GM19468 (cell line): Measurements from ENCODE around the gene IL37.
"Not testable (repeated sequence)": the region's sequence is repeated elsewhere in the genome, so short reads cannot be mapped to it uniquely, and the experiment has no call there.

Source experiments
- ATAC-seq: cut with Tn5 transposase; IDR thresholded peaks from one replicate; pipeline ENCODE4 v1.9.1; 2021; ENCODE audit warnings: mild to moderate bottlenecking, moderate library complexity, moderate number of reproducible peaks; ENCODE audit not compliant: unreplicated experiment; ENCODE audit errors: extremely low read depth

Gene IL37

DNA sequence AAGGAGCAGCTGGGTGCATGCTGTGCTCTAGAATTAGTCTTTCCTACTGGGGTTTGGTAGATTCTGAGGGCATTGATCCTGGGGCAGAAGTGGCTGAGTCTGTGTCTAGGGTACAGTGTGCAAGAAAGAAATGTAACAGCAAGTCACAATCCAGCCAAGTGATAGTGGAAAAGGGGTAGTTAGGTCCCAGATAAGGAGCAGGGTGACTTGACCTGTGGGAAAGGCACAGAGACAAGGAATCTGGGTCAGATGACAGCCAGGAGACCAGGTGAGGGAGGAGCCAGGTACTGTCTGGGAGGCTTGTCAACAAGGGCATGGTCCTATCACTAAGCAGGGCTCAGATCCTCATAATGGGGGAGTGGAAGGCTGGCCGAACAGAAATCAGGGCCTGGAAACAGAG lies 8.1 kb downstream of the IL37 start:
- ATAC-seq = no peak

DNA sequence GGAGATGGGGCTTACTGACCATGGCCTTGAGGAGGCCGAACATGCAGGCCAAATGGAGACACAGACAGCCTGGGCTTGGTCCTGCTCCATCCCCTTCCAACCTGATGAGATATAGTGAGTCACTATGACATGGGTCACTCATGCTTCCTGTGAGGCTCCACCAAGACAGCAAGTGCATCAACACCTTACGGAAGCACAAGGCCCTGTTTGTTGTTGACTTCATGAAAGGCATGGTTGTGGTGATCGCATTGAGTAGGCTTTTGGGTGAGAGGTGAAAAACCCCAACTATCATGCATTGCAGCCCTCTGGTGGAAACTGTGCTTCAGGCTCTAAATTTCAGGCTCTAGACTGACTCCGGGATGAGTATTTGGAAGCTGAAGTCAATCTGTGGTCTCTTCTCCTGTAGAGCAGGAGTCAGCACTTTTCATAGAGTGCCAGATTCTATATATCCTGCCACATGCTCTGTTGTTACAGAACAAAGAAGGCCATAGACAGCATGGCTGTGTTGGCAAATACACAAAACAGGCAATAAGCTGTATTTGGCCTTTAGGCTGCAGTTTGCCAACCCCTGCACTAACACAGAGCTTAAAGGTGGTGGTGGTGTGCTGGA lies 10.1 kb downstream of the IL37 start:
- no peak for ATAC-seq

DNA sequence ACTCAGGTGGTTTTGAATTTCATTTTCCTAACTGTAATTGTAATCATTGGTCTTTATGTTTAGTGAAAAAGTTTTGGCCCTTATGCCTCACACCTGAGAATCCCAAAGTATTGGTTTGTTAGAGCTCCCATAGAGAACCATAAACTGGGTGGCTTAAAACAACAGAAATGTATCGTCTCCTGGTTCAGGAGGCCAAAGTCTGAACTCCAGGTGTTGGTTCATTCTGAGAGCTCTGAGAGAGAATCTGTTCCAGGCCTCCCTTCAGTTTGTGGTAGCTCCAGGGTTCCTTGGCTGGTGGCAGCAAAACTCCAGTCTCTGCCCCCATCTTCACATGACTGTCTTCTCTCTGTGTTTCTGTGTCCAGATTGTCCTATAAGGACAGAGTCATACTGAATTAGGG lies 11.0 kb downstream of the IL37 start:
- no peak for ATAC-seq

DNA sequence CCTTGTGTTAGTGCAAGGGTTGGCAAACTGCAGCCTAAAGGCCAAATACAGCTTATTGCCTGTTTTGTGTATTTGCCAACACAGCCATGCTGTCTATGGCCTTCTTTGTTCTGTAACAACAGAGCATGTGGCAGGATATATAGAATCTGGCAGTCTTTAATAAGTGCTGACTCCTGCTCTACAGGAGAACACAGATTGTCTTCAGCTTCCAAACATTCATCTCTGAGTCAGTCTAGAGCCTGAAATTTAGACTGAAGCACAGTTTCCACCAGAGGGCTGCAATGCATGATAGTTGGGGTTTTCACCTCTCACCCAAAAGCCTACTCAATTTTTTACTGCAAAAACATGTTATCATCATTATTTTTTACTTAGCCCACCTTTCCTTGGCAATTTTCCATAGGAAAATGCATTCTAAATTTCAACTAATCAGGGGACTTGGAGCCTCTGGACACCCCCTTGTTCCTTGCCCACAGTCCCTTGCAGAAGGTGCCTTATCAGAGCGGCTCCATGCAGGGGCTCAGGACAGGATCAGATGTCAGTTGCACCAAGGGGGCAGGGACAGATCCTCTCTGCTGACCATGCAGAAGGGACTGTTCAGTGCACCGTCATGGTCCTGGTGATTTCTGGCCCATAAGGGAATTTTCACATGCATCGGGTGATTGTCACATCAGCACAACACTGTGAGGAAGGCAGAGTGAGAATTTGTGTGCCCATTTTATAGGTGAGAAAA lies 12.4 kb downstream of the IL37 start:
- ATAC-seq = no peak

DNA sequence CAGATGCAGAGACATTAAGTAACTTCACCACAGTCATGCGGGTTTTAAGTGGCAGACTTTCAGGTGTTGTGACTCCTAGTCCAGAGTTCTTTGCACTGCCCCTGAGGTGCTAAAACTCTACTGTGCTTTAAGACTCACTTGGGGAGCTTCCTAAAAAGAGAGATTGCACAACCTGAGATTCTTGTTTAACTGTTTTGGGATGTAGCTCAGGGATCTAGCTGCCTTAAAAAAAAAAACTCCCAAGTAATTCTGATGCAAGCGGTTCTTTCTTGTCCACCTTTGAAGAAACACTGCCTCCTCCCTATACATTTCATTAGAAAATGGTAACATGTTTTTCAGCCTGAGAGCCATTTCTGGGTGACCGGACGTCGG lies 13.0 kb downstream of the IL37 start:
- no peak for ATAC-seq

DNA sequence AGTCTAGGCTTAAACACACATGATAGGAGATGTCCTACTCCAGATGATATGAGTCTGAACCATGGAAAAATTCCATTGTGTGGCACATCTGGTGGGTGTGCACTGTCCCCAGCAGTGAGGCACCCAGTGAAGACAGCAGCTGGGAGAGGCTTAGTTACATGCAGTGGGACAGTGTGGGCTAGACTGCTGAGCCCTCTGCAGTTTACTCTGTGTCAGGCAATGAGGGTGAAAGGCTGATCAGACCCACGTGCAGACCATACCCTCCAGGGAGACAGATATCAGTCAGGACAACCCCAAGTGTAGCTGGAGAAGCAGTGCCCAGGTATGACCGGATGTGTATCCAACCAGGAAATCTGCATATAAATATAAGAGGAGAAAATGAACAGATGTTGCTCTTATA lies 13.4 kb downstream of the IL37 start:
- ATAC-seq = no peak

DNA sequence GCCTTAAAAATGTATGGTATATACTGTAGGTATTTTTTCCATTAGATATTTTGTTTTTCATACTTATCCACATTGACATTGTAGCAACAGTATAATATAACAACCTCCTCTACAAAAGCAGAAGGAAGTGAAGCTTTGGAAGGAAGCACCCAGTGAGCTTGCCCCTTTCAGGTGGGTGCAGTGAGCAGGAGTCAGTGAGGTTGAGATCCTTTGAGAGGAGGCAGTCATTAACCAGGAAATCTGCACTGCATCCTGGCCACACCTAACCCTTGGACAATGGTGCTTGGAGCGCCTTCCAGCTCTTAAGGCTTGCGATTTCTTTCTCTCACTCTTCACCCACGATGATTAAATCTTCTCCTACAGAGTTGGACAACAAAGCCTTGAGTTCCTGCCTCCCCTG lies 13.9 kb downstream of the IL37 start:
- ATAC-seq = no peak

DNA sequence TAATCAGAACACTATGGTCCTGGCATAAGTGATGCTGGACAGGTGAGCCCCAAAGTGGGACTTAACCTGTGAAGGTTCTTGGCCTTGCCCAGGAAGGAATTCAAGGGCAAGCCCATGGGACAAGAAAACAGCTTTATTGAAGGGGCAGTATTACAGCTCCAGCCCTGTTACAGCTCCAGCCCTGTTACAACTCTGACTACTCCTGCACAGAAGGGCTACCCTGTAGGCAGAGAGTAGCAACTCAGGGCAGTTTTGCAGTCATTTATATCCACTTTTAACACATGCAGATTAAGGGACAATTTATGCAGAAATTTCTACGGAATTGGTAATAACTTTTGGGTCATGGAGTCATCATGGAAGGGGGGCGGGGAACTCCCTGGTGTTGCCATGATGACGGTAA lies 15.7 kb downstream of the IL37 start:
- ATAC-seq = no peak

DNA sequence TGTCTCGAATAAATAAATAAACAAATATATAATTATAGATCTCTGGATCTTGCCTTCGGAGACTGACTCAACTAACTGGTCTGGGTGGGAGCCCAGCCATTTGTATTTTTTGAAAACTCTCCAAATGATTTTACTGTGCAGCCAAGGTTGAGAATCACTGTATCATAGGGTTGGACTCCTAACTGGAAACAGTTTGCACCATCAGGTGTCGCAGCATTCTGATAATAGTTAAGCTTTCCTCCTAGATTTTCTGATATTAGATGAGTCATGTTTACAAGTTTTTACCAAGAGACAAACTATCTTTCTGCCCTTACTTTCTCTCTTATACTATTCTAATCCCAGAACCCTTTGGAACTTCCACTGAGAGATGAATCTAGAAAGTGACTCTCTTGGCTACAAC lies 16.8 kb downstream of the IL37 start:
- ATAC-seq = no peak

DNA sequence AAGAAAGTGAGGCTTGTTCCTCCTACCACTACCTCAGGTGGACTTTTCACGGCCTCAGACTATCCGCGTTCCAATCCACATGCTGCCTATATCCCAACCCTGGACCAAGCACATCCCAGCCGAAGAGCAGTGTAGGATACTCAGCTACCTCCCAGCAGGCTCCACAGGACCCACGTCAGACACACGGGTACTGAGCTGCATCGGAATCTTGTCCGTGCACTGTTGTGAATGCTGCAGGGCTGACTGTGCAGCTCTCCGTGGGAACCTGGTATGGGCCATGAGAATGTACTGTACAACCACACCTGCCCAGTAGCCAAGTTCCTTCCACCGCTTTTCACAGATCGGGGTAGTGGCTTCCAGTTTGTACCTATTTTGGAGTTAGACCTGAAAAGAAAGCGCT lies 22.3 kb downstream of the IL37 start:
- no peak for ATAC-seq

DNA sequence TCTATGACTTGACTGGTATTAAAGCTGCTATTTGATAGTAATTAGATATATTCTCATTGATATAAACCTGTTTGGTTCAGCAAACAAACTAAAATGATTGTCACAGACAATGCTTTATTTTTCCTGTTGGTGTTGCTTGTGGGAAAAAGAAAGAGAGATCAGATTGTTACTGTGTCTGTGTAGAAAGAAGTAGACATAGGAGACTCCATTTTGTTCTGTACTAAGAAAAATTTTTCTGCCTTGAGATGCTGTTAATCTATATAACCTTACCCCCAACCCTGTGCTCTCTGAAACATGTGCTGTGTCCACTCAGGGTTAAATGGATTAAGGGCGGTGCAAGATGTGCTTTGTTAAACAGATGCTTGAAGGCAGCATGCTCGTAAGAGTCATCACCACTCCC lies 23.2 kb downstream of the IL37 start:
- not testable (repeated sequence) for ATAC-seq

DNA sequence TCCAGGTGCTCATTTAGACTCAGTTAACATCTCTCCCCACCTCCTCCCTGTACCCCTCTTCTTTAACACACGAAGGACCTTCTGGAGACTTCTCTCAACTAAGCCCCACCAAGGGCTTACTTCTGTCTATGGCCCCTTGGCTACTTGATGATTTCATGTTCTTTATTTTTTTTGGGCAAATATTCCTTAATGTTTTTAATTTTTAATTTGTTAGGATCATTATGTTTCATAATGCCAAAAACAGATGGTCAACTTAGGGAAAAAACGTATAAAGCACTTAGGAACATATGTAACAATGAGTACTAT lies 25.9 kb downstream of the IL37 start:
- ATAC-seq = no peak

DNA sequence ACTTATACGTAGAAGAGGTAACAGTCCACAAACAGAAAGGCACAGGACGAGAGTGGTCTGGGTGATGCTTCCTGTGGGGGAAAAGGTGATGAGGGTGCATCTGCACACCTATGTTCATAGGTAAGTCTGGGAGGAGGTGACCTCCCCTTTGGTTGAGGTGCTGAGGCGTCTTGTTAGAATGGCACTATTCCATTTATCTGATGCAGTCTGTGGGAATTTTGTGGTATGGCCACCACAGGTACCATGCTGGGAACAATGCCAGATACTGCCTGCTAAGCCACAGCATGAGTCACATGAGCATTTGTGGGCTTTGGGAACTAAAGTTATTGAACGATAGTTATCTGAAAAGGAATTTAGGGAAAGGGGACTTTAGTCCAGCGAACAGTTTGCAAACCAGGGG lies 27.9 kb downstream of the IL37 start:
- ATAC-seq = no peak

DNA sequence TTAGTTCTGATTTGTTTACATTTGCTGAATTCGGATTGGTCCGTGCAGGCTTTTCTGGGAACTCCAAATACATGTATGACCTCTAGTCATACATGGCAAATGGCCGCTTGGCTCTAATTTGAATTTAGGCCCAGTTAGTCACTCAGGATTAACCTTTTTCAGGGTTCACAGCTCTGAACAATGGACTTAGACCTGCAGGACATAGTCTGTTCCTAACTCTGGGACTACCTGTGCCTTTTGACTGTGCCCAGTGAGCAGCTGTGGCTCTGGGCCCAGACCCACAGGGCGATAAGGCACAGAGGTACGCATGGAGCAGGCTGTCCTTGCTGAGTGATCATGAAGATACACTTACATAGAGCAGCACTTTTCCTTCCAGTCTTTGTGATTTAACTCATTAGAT lies 28.5 kb downstream of the IL37 start:
- no peak for ATAC-seq

DNA sequence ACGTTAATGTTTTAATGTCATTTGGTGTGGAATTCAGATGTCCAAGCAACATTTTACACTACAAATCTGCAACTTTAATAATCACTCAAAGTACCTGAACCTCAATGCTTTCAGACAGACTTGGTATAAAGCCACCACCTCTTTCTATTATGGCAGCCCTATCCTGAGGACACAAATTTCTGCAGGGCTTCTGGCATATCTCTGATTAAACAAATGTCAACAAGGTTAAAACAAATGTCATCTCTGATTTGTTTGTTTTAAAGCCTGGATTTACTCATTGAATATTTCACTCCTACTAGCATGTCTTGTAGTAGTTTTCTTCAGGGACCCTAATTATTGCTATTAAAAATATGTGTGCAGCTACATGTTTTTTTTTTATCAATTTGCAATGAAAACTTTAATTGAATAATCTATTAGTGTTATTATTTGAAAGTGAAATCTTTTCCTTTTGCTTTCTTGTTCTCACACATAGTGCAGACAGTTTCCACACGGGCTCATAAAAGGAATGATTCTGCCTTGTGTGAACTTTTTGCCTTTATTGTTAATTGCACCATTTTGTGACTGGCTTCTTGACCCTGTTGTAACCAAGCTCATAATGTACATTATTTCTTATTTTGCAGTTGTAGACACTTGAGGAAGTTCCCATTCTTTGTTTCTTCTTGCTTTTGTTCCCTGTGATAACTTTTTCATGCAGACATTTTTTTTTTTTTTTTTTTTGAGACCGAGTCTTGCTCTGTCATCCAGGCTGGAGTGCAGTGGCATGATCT lies 30.1 kb downstream of the IL37 start:
- no peak for ATAC-seq

DNA sequence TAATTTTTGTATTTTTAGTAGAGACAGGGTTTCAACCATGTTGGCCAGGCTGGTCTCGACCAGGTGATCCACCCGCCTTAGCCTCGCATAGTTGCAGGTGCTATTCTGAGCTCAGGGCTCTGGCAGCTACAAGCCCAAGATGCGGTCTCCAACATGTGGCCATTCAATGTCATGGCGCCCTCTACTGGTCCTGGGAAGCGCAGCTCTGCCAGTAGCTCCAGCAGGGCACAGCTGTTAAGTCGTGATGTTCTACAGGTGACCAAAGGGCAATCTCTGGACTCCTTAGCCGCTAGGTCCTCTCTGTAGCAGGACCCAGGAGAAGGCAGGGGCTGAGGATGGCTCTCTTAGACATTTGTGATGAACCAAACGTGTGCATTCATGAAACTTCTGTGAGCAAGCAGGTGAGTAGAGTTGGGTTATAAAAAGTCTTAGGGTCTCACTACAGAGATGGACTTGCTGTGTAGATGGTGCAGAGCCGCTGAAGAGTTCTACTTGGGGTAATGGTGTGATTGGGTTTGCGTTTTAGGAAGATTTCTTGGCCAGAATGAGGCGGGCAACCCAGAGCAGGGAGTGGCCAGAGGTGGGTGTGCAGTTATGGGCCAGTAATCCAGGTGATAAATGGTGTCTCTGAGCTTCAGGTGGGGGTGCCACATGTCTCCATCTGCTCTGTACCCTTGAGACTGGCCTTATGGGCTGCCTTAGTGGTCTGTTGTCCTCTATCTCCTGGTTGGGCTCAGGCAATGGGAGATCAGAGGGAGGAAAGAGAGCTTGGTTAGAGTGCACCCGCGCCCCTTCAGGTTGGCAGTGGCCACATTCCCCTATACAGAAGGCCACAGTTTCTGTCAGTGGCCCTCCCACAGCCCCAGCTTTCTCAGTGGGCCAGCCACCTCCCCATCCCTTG lies 31.0 kb downstream of the IL37 start:
- peak; percentile 52 for ATAC-seq

DNA sequence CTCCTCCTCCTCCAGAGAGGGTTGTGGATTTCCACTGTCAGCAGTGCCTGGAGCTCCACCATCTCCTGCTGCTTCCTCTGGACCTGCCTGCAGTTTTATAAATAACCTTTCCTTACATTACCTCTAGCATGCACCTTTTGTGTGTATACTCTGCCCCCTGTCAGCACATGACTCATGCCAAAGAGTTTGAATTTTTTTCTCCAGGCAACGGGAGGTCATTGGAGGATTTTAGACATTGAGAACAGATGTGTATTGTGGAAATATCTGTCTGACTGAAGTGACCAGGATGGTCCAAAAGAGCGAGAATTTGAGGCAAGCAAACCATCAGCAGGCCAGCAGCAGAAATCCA lies 31.7 kb downstream of the IL37 start:
- ATAC-seq = no peak

DNA sequence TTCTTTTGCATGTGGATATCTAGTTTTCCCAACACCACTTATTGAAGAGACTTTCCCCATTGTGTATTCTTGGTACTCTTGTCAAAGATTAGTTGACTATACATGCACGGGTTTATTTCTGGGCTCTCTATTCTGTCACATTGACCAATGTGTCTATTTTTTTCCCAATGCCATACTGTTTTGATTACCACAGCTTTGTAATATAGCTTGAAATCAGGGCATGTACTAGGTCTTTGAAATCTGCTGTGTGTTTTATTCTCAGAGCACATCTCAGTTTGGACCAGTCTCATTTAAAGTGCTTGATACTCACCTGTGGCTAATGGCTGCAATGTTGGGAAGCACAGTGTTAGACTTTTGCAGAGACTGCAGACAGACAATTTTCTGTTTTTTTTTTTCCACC lies 34.0 kb downstream of the IL37 start:
- no peak for ATAC-seq

DNA sequence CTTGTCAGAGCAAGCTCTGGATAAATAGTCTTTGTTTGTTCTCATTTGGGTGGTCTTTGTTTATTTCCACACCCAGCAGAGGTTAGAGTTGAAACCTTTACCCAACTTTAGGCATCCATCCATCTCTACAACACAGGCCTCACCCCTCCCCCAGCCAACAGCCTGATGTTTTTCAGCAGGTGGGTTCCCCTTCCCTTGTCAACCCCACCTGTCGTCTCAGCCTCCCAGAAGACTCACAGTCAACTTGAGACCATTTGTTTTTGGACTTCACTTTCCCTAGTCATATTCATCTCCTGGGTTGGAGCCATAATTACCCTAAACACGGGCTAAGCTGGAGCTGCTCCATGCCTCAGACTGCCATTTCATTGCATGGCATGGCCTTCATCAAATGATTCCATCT lies 35.1 kb downstream of the IL37 start:
- no peak for ATAC-seq

DNA sequence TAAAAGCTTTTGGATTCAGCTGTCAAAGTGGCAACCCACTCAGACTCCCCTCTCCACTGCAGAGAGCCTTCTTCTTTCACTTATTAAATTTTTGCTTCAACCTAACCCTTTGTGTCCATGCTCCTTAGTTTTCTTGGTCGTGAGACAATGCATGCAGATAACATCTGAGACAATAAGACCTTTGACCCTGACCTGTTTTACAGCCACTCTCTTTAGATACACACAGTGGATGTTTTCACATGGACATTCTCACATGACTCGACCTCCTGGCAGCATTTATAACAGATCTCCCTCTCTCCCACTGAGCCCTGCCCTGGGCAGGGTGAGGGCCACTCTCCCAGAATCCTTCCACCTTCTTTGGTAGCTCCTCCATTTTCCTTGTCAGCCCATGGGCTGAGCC lies 36.4 kb downstream of the IL37 start:
- no peak for ATAC-seq

DNA sequence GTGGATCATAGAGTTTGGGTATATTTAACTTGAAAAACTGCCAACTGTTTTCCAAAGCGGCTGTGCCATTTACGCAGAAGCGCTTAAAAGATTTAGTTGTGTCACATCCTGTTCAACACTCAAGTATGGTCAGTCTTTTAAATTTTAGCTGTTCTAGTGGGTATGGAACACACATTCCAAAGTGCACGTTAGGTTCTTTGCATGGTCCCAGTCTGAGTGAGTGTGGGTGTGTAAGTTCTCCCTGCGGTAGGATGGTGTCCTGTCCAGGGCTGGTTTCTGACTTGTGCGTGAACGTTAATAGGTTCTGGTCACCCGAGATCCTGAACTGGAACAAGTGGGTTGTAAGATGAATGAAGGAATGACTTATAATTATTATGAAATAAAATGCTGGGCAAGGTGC lies 38.5 kb downstream of the IL37 start:
- ATAC-seq = no peak
